ENCODE data around the gene ATP6V0B. TPM values are rescaled to one million over a fixed set of nuclear protein-coding genes. Genes with fewer than 3 reads are reported as not detected.

ATP6V0B gene
- total RNA-seq, 2 donors from 2014 or later = 183 to 270 TPM

- DNase-seq = no peak
- H3K27ac ChIP-seq = no peak overlapping the region
- no peak overlapping the region for H3K4me3 ChIP-seq
- TF ChIP-seq, protein P1, sequence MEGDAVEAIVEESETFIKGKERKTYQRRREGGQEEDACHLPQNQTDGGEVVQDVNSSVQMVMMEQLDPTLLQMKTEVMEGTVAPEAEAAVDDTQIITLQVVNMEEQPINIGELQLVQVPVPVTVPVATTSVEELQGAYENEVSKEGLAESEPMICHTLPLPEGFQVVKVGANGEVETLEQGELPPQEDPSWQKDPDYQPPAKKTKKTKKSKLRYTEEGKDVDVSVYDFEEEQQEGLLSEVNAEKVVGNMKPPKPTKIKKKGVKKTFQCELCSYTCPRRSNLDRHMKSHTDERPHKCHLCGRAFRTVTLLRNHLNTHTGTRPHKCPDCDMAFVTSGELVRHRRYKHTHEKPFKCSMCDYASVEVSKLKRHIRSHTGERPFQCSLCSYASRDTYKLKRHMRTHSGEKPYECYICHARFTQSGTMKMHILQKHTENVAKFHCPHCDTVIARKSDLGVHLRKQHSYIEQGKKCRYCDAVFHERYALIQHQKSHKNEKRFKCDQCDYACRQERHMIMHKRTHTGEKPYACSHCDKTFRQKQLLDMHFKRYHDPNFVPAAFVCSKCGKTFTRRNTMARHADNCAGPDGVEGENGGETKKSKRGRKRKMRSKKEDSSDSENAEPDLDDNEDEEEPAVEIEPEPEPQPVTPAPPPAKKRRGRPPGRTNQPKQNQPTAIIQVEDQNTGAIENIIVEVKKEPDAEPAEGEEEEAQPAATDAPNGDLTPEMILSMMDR (IDR thresholded peaks at IDR 0.05) = no peak
- no peak overlapping the region for H3K9ac ChIP-seq (ENCODE audit: low read depth in 2 of 2, low read length in 2 of 2)
- H3K36me3 ChIP-seq = no peaks in the 10 kb centered on the region
- H3K4me1 ChIP-seq = peaks cover 14% of the 10 kb centered on the region
- H3K27me3 ChIP-seq = no peaks in the 10 kb centered on the region
- no peaks in the 10 kb centered on the region for H3K9me3 ChIP-seq
- intact Hi-C loops (cut with DNase I) = no loop called here
Measured at GRCh38 chr1:43983253-43983899, 8.6 kb downstream of the ATP6V0B start.

GRCh38 chr1:43984855-43985254 lies 10.1 kb downstream of the ATP6V0B start:
- Histone ChIP-seq H3K27ac (no peak overlapping the region), H3K4me3 (no peak overlapping the region), H3K9me3 (no peaks in the 10 kb centered on the region), H3K4me1 (peaks cover 13% of the 10 kb centered on the region), H3K9ac (ENCODE audit: low read depth in 2 of 2, low read length in 2 of 2) (no peak overlapping the region), H3K36me3 (no peaks in the 10 kb centered on the region), H3K27me3 (no peaks in the 10 kb centered on the region)
- TF ChIP-seq, protein P1 (IDR thresholded peaks at IDR 0.05) = no peak
- intact Hi-C loops (cut with DNase I) = no loop called here
- DNase-seq = no peak

- intact Hi-C loops (cut with DNase I) = no loop called here
- no peaks in the 10 kb centered on the region for H3K36me3 ChIP-seq
- H3K9me3 ChIP-seq = no peaks in the 10 kb centered on the region
- H3K4me3 ChIP-seq = no peak overlapping the region
- TF ChIP-seq, protein P1 (IDR thresholded peaks at IDR 0.05) = no peak
- H3K27ac ChIP-seq = no peak overlapping the region
- no peak overlapping the region for H3K9ac ChIP-seq (ENCODE audit: low read depth in 2 of 2, low read length in 2 of 2)
- H3K4me1 ChIP-seq = peaks cover 4% of the 10 kb centered on the region
- H3K27me3 ChIP-seq = no peaks in the 10 kb centered on the region
- no peak for DNase-seq
Measured at GRCh38 chr1:43985984-43986595, 11.3 kb downstream of the ATP6V0B start.

- H3K4me3 ChIP-seq = no peak overlapping the region
- intact Hi-C loops (cut with DNase I) = no loop called here
- no peak overlapping the region for H3K27ac ChIP-seq
- TF ChIP-seq, protein P1 (IDR thresholded peaks at IDR 0.05) = peak; percentile 34
- no peaks in the 10 kb centered on the region for H3K36me3 ChIP-seq
- peak overlapping the region in 1 of 2 donors; percentile 3 for H3K9ac ChIP-seq (ENCODE audit: low read depth in 2 of 2, low read length in 2 of 2)
- H3K9me3 ChIP-seq = no peaks in the 10 kb centered on the region
- H3K4me1 ChIP-seq = no peaks in the 10 kb centered on the region
- DNase-seq = peak; percentile 79
- no peaks in the 10 kb centered on the region for H3K27me3 ChIP-seq
Measured at GRCh38 chr1:43986712-43987111, 12.0 kb downstream of the ATP6V0B start.

DNA sequence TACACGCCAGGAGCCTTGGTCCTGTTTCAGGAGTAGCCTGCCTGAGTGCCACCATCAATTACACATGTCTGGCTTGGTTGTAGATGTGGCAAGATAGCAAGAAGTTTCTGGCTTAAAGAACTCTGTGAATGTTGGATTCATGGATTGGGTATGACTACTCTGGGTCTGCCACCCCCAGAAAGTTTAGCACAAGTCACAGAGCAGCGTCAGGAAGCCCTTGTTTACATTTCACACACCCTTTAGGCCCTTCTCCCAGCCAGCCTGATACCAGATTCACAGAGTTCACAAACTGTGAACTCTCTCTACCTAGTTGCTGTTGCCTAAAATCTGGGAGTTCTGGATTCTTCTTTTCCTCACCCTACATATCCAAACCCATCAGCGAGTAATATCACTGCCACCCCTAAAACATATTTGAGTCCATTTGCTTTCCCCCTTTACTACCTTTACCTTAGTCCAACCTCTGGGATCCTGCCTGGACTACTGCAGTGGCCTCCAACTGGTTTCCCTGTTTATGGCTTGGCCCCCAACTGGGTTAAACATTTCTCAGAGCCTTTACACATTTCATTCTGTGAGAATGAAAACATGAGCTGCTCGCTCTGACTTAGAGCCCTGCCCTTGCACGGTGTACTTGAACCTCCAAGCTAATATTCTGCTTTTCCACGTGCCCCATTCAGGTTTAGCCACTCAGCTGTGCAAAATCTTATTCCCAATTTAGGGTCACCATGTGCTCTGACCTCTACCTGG lies 12.6 kb downstream of the ATP6V0B start:
- no peaks in the 10 kb centered on the region for H3K4me1 ChIP-seq
- peak overlapping the region in 1 of 2 donors; percentile 3 for H3K9ac ChIP-seq (ENCODE audit: low read depth in 2 of 2, low read length in 2 of 2)
- intact Hi-C loops (cut with DNase I) = no loop called here
- TF ChIP-seq, protein P1 (IDR thresholded peaks at IDR 0.05) = no peak
- H3K4me3 ChIP-seq = no peak overlapping the region
- H3K27me3 ChIP-seq = no peaks in the 10 kb centered on the region
- H3K27ac ChIP-seq = peak overlapping the region; percentile 37
- DNase-seq = no peak
- H3K9me3 ChIP-seq = no peaks in the 10 kb centered on the region
- H3K36me3 ChIP-seq = no peaks in the 10 kb centered on the region
